Pancreas (tissue), 10 donors: ENCODE measurements around the gene NPAS2. TPM values are rescaled to one million over a fixed set of nuclear protein-coding genes. Genes with fewer than 3 reads are reported as not detected.

Source experiments
- ATAC-seq, 4 donors: fragments of 200-7000 bp; cut with Tn5 transposase; one replicate each; pipeline versions ENCODE4 v1.8.0 to v1.9.1; 2020; ENCODE audit warnings: mild to moderate bottlenecking in 4 of 4, moderate library complexity in 4 of 4
- DNase-seq, 6 donors: peaks; one replicate each; pipeline ENCODE4 v3.0.0-alpha.2; 2020
- FAIRE-seq: peaks from 2 replicates; lab custom pipeline; 2012; peaks lifted over from hg19 to GRCh38; lab: Jason Lieb, UNC
- H3K27ac ChIP-seq, 4 donors: fragments of 200-600 bp; sonication (generic); 1 replicate in 3 of 4; 2 replicates in 1 of 4; pipeline versions ENCODE4 v1.5.0 to v1.8.0; 2020
- H3K27me3 ChIP-seq, 4 donors: fragments of 200-600 bp; one replicate each; pipeline ENCODE4 v1.8.0; 2021
- H3K36me3 ChIP-seq, 3 donors: fragments of 200-600 bp; sonication (generic) in 1 of 3; one replicate each; pipeline versions ENCODE4 v1.5.0 to v1.8.0; 2020 to 2021
- H3K4me1 ChIP-seq, 3 donors: fragments of 200-600 bp; one replicate each; pipeline ENCODE4 v1.8.0; 2021
- H3K4me3 ChIP-seq, 4 donors: fragments of 200-600 bp; sonication (generic) in 2 of 4; one replicate each; pipeline versions ENCODE4 v1.5.0 to v1.8.0; 2020 to 2021
- H3K9me3 ChIP-seq, 4 donors: fragments of 200-600 bp; one replicate each; pipeline ENCODE4 v1.8.0; 2021
- CTCF ChIP-seq, 4 donors: fragments of 200-600 bp; sonication (generic) in 3 of 4; IDR thresholded peaks; one replicate each; pipeline versions ENCODE4 v1.5.0 to v1.8.0; 2021; ENCODE audit warnings: antibody characterized with exemption in 4 of 4
- WGBS, 2 donors: extraction: QIAGEN DNeasy Blood & Tissue Kit; methylation state at CpG; one replicate each; pipeline ENCODE4 v1.1.7; 2013; 5-methylcytosine and 5-hydroxymethylcytosine counted together
- intact Hi-C, 3 donors: fragments of 100-400 bp; cut with DNase I; formaldehyde crosslinking; loops; one replicate each; pipeline versions ENCODE4 v1.11.1 to v1.14.2; 2022
- polyA plus RNA-seq, 2 donors: library from polyadenylated mRNA; stranded (reverse); fragments of 200-250 nt; gene quantifications; one replicate each; pipeline ENCODE4 v1.2.3, GENCODE V29; 2013
- total RNA-seq, 6 donors: library from RNA; stranded (reverse); fragmentation: NEBNext Ultra II Directional in 4 of 6; extraction: Animal tissue kit (Norgen Biotek cat#: 25700) in 4 of 6; gene quantifications; one replicate each; pipeline versions ENCODE4 v1.2.1 to v1.2.4, GENCODE V29; 2021 to 2023
- donor health status: healthy with polysubstance abuse.
- donor health status: DM: no; HTN: no; CAD: no; lungs with moderate emphysema.
- donor health status: DM: no; HTN: no; CAD: no.
- donor health status: control.
- donor health status: control.
- donor health status: Bipolar disorder and iron deficiency.
- donor health status: DM: yes; HTN: yes; CAD: no.
- donor health status: DM: no; HTN: no; CAD: no.
- donor health status: DM: no; HTN: no; CAD: no.
- donor health status: DM: yes; HTN: yes; CAD: no.

Gene NPAS2
- total and polyA plus RNA-seq, 8 donors, result 20.6 to 46.3 (median 32.7) TPM

- no peak overlapping the region for H3K27ac ChIP-seq
- no peaks in the 10 kb centered on the region for H3K9me3 ChIP-seq
- no peak for TF ChIP-seq CTCF (IDR thresholded peaks at IDR 0.05)
- no peak overlapping the region for H3K4me3 ChIP-seq
- no peak for ATAC-seq
- WGBS, 2 donors, result 78 to 86% methylated on average over 6 of the region's 6 CpGs
- H3K36me3 ChIP-seq, result no peaks in the 10 kb centered on the region
- no peak for DNase-seq
- H3K4me1 ChIP-seq, result peaks cover 0 to 17% (median 4%) of the 10 kb centered on the region in 3 donors
- no peaks in the 10 kb centered on the region for H3K27me3 ChIP-seq
- intact Hi-C loops, result no loop called here
- no peak for FAIRE-seq
Observed at GRCh38 chr2:100893392-100894104, 73.6 kb downstream of the NPAS2 start.

- intact Hi-C loops, result no loop called here
- H3K9me3 ChIP-seq, result no peaks in the 10 kb centered on the region
- FAIRE-seq (no peak), DNase-seq (no peak), ATAC-seq (peak in 1 of 4 donors; percentile 7)
- no peak for TF ChIP-seq CTCF (IDR thresholded peaks at IDR 0.05)
- H3K27me3 ChIP-seq, result no peaks in the 10 kb centered on the region
- no peaks in the 10 kb centered on the region for H3K36me3 ChIP-seq
- H3K4me1 ChIP-seq, result peaks cover 0 to 17% (median 4%) of the 10 kb centered on the region in 3 donors
- H3K4me3 ChIP-seq, result no peak overlapping the region
- H3K27ac ChIP-seq, result no peak overlapping the region
- WGBS, 2 donors, result 22 to 40% methylated on average over 5 of the region's 5 CpGs
Observed at GRCh38 chr2:100894105-100894795, 74.3 kb downstream of the NPAS2 start.

GRCh38 chr2:100894796-100895156 is 74.8 kb downstream of the NPAS2 start:
- WGBS, 2 donors, result 83 to 87% methylated on average over 4 of the region's 4 CpGs
- DNase-seq (no peak), ATAC-seq (no peak), FAIRE-seq (no peak)
- intact Hi-C loops, result no loop called here
- no peak for TF ChIP-seq CTCF (IDR thresholded peaks at IDR 0.05)
- no peaks in the 10 kb centered on the region for H3K36me3 ChIP-seq
- no peaks in the 10 kb centered on the region for H3K9me3 ChIP-seq
- peak overlapping the region in 1 of 4 donors; percentile 7 for H3K27ac ChIP-seq
- no peak overlapping the region for H3K4me3 ChIP-seq
- peaks cover 0 to 17% (median 4%) of the 10 kb centered on the region in 3 donors for H3K4me1 ChIP-seq
- H3K27me3 ChIP-seq, result no peaks in the 10 kb centered on the region

- intact Hi-C loops, result no loop called here
- FAIRE-seq, result no peak
Observed at GRCh38 chr2:100895402-100895801, 75.5 kb downstream of the NPAS2 start.

More at GRCh38 chr2:100895402-100895801, 75.5 kb downstream of the NPAS2 start:
- no peaks in the 10 kb centered on the region for H3K27me3 ChIP-seq
- 23 to 39% methylated on average over 3 of the region's 3 CpGs for WGBS, 2 donors
- ATAC-seq (peak; percentile 81 to 95 (median 90)), DNase-seq (peak; percentile 67 to 90 (median 80))
- no peaks in the 10 kb centered on the region for H3K9me3 ChIP-seq
- H3K4me3 ChIP-seq, result no peak overlapping the region
- TF ChIP-seq CTCF (IDR thresholded peaks at IDR 0.05), result no peak
- peak overlapping the region in 1 of 4 donors; percentile 44 for H3K27ac ChIP-seq
- H3K36me3 ChIP-seq, result no peaks in the 10 kb centered on the region
- peaks cover 0 to 17% (median 4%) of the 10 kb centered on the region in 3 donors for H3K4me1 ChIP-seq
